GM18520 (cell line): Measurements from ENCODE around the gene CSAD.
A peak's percentile ranks its signal among the peaks of the same experiment; 100 is the strongest.

Experiments
- ATAC-seq: cut with Tn5 transposase; IDR thresholded peaks from one replicate; pipeline ENCODE4 v1.9.1; 2021; ENCODE audit not compliant: unreplicated experiment

The CSAD gene, protein sequence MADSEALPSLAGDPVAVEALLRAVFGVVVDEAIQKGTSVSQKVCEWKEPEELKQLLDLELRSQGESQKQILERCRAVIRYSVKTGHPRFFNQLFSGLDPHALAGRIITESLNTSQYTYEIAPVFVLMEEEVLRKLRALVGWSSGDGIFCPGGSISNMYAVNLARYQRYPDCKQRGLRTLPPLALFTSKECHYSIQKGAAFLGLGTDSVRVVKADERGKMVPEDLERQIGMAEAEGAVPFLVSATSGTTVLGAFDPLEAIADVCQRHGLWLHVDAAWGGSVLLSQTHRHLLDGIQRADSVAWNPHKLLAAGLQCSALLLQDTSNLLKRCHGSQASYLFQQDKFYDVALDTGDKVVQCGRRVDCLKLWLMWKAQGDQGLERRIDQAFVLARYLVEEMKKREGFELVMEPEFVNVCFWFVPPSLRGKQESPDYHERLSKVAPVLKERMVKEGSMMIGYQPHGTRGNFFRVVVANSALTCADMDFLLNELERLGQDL

DNA sequence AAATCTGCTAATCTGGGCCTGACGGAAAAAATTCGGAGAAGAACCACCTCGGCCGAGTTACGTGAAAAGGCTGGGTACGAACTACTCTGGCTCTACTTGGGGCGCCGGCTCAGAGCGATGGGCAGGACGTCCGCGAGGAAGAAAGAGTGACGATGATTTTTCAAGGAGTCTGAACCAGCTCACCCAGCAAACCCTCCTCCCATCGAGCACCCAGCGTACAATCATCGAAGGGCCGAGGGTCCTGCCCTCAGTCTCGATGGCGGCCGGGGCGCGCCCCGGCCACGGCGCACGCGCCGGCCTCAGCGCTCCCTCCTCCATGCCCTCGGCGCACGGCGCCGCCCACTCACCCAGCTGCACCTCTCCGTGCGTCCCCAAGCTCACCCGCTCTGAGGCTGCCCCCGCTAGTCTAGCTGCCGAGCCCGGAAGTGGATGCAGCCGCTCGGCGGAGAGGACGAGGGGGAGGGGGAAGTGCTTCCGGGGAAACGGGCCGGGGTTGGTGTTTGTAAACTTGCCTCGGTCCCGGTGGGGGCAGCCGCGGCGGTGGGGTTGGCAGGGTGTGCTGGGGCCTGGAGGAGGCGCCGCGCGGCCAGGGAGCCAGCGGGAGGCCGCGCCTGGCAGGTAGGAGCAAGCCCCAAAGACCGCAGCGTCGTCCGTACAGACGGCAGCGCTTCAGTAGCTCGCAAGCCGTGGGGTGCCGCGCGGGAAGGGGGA is at the start of gene CSAD, which contains the start of gene ZNF740:
Gene CSAD, minus strand, starts transcription at position 706 of the 711 bp plus-strand sequence. CDS start 7,455 bp downstream, outside the sequence.
Gene ZNF740, plus strand, starts transcription at position 503 of the 711 bp plus-strand sequence. CDS start 1,262 bp downstream, outside the sequence.
- ATAC-seq: peak; percentile 89

DNA sequence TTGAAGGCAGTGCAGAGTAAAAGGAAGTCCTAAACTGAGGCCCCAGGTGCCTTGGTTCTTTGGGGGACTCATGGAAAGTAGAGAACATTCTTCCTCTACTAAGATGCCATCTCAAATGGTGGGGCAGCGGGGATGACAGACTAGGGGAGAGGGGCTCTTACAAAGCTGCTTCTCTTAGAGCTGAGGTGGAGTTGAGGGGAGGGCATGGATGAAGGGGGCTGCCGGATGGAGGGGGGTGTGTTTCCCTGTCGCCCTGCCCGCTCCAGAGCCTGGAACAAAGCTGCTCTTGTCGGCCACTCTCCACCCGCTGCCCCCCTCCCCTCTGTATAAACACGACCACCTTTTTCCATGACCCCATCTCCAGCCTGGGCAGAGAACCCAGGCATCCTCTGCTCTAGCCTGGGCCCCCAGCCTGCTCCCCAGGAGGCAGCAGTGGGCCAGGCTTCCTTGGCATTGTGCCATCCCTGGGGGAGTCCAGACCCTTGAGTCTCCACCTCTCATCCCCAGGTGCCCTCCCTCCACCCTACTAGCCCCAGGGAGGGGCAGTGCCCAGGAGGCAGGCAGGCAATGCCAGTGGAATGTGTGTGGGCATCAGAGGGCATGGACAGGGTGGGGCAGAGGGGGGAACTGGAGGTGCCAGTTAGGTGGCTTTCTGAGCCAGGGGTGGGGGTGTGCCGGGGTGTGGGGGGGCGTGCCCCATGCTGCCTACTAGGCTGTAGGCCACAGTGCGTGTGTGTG is 49.6 kb upstream of the CSAD start:
- no peak for ATAC-seq

DNA sequence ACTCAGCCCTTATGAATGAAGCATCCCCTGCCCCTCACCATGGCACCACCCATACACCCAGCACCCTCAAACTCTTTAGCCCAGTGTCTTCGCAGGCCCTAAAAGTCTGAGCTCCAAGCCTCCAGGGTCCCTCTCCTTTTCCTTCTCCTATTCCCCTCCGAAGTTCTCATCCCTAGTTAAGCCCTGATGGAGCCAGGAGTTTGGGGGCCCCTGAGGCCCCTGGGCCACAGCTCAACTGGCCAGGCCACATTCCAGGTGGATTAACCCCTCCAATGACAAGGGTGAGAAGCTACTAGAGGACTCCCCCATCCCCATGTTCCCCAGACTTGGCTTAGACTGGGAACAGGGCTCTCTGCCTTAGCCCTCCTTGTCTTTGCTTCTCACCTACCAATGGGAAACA is 48.7 kb upstream of the CSAD start:
- ATAC-seq: no peak

DNA sequence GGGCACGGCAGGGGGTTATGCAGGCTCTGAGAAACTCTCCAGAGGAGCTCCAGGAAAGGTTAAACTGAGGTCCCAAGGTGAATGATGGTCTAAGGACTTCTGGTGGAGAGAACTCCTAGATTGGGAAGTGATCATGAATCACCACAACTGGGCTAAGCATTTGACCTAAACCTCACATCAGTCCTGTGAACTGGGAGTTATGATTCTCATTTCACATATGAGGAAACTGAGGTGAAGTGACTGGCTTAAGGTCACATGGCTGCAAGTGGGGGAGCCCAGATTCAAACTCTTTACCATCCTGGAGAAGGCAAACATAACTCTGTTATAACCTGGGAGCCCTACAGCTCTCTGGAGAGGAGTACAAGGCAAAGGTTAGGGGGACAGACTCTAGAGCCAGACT is 47.1 kb upstream of the CSAD start:
- no peak for ATAC-seq

DNA sequence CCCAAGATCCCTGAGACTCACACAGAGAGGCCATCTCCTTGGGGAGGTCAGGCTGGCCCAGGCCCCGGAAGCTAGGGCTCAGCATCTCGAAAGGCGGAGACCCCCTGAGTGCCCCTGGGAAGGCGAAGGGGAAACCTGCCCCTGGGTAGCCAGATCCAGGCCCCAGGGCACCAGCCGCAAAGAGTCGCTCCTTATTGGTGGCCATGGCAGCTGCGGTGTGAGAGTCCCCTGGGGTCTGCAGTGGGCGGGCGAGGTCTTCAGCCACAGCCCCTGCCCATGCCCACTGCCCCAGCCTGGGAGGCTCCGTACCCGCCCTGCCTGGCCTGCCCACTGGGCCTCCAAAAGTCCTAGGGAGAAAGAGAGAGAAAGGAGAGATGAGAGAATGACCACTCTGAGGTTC is 46.6 kb upstream of the CSAD start:
- no peak for ATAC-seq

DNA sequence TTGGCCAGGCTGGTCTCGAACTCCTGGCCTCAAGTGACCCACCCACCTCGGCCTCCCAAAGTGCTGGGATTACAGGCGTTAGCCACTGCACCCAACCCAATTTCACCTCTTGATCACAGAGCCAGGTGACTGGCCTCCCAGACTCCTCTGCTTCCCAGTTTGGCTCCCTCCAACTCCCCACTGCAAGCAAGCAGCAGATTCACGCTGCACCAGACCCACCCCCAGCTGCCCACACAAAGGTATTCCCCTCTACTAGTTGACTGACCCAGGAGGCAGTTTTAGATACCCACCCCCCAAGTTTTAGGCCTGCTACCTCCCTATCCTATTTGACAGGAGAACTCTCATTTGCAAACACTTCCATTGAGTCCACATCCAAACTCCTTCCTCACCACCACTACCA is 46.1 kb upstream of the CSAD start:
- ATAC-seq: no peak

DNA sequence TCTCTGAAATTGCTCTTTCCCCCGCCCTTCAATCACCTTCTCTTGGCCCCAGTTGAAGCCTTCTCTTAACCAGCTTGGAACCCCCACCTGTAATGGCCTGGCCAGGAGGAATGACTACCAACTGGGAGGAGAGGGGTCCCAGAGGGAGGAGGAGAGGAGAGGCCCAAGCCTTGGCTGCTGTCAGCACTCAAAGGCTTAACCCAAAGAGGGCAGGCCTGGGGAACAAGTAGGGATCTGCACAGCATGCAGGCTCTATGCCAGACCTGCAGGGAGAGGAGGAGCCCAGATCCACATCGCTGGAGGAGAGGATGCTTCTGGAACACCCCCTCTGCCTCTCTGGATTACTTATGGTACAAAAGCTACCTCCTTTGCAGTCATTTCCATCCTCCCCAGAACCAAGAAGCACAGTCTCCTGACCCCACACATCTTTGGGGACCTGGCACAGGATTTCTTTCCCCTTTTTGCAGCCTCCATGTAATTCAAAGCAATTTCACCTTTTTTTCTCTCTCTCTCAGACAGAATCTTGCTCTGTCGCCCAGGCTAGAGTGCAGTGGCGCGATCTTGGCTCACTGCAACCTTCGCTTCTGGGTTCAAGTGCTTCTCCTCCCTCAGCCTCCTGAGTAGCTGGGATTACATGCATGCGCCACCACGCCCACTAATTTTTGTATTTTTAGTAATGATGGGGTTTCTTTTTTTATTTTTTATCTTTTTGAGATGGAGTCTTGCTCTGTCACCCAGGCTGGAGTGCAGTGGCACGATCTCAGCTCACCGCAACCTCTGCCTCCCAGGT is 45.1 kb upstream of the CSAD start:
- no peak for ATAC-seq

DNA sequence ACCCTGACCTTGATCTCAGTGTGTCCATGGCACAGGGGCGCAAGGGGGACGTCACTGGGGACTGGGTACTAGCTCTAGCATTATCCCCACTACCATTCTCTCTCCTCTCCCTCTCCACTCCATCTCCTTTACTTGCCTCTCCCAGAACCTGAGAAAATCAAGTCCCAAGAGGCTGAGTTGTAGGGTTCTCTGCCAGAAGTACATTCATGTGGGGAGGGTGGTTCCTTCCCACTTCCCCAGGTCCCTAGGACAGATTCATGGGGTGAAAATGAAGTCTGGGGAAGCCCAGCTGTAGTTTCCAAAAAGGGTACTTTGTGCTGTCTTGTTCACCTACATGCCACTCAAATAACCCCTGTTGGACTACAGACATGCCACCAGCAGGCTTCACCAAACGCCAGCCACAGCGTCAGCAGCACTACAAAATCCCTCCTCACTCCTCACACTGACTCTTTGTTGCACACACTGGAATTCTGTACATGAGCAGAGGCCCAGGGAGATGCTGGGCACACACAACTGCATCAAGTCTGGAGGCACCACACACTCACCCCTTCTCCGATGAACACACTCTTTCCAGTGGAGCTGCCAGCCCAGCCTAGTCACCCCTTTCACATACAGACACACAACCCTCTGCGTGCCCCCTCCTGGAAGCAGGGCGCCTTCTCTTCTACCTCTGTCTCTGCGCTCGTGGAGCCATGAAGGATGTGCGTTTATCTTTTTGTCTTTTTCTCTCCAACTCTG is 44.3 kb upstream of the CSAD start:
- no peak for ATAC-seq

DNA sequence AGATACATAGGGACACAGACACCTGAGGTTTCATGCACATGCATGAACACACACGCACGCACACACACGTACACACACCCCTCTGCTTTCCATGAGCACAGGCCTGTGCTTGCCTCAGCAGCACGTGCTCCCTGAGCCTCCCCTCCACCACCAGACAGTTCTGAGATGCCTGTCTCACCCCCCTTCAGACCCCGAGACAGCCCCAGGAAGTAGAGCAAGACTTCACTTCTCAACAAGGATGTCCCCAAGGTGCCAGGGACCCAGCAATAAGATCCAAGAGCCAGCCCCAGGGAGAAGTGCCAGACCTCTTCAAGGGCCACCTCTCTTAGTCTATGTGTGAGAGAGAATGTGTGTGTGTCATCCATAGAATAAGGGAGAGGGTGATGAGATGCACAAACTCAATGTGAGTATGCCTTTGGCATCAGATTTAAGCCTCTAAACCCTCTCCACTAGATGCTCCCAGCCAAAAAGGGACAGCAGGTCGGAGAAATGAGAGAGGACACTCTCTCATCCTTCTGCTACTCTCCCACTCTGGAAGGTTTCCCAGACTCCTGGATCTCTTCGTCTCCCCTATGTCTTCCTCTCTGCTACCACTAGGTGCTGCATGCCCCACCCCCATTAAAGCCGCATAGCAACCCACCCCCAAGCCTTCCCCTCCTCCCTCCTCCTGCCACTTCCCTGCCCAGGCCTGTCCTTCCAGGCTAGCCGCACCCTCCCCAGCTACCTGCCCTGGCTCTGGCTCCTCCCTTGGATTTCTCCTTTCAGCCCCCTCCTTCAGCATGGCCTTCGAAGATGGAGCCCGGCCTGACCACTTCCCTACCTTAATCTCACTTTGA is 43.6 kb upstream of the CSAD start:
- no peak for ATAC-seq

DNA sequence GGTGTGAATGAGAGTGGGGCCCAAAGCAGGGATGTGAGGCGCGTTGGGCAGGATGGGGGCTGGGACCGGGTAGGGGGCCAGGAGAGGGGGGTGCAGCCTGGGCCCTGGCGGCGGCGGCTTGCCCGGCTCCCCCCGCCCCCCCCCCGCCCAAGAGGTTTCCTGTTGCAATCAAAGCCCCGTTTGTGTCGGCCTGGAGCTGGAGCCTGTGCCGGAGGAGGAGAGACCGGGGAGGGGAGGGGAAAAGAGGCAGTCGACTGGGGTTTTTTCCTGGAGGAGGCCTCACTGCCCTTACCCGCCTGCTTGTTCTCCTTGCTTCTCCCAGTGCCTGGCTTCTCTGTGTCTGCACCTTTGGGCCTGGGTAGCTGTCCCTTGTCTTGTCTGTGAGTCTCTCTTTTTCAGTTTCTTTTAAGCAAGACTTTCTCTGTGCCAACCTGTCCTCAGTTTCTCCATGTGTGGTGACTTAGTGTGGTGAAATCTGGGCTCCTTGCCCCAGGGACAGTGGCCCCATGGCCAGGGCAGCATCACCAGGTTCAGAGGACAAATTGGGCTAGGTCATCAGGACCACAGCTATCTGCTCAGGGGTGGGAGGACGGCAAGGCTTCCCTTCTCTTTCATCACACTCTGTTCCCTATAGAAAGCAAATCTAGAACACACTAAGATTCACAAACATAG is 42.8 kb upstream of the CSAD start:
- ATAC-seq: no peak

DNA sequence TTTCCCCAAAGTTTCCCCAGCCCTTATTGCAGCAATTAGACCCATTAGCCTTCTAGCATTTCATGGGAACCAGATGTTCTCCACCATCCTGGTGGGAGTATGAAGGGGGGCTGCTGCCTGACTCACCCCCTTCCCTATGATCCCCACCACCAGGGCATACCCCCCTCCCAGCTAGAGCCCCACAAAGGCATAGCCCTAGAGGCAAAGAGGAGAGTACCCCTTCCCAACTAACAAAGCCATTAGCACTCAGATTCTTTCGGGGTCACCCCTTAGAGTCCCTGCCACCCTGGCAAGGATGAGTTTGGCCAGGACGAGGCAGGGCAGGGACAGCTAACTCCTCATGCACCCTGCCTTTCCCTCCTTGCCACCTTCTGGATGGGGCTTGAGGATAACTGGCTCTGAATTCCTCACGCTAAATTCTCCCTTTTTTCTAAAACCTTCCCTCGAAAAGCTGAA is 42.1 kb upstream of the CSAD start:
- no peak for ATAC-seq

DNA sequence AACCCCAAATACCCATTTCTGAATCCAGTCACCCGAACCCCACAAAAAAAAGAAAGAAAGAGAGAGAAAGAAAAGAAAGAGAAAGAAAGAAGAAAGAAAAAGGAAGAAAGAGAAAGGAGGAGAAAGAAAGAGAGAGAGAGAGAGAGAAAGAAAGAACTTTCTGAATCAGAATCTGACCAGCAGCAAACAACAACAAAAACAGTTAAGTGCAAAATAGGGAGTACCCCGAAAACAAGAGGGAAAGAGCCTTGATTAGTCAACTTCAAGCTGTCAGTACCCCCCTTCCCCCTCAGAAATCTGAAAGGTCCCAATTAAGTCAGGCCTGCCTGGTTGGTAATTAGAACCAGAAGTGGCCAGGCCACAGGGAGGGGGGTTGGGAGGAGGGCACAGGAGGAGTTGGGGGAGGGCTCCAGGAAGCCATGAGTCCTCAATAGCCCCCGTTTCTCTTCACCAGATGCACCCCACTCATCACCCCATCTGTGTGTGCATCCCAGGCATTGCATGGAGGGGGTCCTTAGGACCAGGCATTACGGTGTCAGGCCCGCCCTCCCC is 41.5 kb upstream of the CSAD start:
- no peak for ATAC-seq

DNA sequence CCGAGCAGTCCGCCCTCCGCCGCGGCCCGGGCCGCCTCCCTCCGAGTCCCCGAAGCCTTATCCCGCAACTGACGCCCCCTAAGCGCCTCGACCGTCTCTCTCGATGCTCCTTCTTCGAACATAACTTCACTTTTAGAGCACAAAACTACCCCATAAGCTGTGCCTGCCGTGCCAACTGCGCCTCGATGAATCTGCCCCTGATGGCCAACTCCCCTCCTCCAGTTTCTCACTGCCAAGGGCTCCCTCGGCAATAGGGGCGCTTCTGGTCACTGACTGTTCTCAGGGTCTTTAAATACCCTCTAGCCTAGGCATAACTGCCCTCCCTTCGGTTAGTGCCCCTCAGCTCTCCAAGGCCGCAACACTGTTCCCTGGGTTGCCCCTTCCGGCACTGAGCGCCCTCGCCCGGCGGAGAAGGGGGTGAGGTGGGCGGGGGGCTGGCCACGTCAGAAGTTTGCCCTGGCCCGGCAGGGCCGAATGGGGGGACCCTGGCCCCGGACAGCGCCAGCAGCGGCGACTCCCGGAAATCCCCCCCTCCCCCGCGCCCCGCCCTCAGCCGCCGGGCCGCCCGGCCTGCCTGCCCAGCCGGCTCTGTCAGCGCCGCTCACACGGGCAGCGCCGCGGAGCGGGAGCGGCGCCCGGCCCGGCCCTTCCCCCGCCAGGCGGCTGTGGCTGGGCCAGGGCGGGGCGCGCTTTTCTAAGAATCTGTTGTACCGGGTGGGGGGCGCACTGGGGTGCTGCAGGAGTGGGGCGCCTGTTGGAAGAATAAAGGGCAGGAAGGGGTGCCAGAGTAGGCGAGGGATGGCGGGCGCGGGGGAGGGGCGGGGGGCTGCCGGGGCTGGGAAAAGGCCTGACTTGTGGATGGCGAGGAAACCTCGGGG is 40.7 kb upstream of the CSAD start:
- ATAC-seq: peak; percentile 30

DNA sequence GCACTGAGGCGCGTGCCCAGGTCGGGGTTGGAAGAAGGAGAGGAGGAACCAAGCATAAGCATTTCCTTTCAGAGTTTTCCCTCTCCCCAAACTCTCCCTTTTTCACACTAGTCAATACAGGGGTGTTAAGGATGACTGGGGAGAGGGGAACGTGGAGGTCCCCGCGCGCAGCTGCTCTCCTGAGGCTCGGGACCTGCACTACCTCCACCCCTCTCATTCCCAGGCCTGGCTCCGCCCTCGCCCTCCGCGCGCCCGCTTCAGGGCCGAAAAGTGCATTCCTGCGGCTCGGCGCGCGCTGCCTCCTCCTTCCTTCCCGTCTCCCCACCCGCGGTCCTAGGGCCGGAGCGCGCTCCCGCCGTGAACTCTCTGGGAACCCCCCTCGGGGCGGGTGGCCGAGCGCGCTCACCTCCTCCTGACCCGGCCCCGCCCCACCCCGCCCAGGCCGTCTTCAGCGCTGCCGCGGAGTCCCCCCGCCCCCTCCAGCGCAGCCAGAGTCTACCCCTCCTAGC is 40.0 kb upstream of the CSAD start:
- ATAC-seq: peak; percentile 39

DNA sequence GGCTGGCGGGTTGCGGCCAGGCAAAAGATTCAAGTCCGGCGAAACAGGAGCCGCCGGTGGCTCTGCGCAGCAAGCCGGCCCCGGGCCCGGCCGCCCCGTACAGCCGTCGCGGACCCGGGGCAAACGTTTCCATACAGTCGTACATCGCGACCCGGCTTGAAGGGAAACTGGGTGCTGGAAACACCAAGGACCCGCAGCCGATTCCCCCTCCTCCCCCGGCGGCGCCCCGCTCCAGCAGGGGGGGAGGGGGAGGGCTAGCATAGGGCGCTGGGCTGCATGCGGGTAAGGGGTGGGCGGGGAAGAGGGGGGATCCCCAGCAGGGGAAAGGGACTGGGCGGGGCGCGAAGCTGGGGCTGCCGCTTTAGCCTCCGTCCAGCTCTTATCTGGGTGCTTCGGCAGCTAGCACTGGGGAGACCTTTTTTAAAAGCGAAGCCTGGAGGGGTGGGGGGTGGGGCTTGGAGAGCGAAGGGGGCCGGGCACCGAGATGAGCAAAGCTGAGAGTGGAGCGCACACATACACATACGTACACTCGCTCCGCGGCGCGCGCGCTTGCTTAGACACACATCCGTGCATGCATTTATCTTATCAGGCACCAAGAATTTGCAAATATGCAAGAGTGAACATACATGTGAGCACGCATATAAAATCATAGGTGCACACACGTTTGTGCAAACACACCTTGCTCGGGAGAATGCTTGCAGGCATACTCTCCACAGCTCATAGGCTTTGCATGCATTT is 39.4 kb upstream of the CSAD start:
- peak; percentile 16 for ATAC-seq

DNA sequence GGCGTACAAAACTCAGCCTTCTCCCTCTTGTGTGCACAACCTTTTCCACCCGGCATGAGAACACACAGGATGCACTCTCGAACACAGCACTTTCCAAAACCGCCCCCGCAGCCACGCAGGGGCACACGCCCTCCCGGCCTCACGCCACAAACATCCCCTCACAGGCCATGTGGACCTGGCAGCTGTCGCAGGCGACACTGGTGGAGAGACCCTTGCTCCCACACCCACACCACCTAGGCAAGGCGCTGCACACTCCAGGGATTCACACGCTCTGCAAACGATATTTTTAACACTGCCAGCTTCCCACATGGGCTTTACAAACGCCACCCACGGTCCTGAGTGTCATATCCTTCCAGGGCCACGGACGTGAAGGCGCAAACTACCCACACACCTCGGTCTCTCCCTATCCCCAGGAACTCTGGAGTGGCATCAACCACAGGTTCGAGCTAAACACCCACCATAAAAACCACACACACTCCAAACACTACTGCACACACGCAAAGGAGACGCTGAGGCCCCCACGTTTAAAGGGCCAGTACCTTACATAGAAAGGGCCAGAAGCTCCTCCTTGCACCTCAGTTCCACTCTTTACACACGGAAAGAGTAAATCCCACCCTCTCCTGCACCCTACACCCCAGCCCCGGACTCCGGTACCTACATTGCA is 38.7 kb upstream of the CSAD start:
- no peak for ATAC-seq
